ENCODE results near the gene CAMK4.

DNA sequence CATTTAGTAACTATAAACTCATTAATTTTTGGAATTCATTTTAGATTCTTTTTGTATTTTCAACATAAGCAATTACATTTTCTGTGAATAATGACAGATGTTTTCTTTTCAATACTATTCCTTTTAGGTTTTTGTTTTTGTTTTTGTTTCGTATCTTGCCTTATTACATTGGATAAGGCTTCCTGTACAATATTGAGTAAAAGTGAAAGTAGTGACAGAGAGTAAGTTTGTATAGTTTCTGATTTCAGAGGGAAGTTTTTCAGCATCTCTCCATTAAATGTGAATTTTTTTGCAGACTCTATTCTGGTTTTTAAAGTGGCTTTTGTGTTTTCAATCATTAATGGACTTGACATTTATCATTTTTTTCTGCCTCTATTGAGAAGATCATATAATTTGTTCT is 12.8 kb upstream of the CAMK4 start:
- no peak for TF ChIP-seq CTCF (IDR thresholded peaks at IDR 0.05; ENCODE audit: extremely low read depth in 1 of 2, insufficient read depth in 1 of 2, low read depth in 1 of 2, low read length in 2 of 2)
- TF ChIP-seq JUN (IDR thresholded peaks at IDR 0.05; ENCODE audit: borderline replicate concordance, insufficient read depth, insufficient read length, low read depth), result no peak
- TF ChIP-seq EZH2 (IDR thresholded peaks at IDR 0.05; ENCODE audit: borderline replicate concordance, low read depth, low read length, severe bottlenecking), result no peak
- TF ChIP-seq MYC (IDR thresholded peaks at IDR 0.05; ENCODE audit: low read depth, low read length), result no peak
- no peak for TF ChIP-seq POLR2AphosphoS5 (IDR thresholded peaks at IDR 0.05; ENCODE audit: insufficient read depth, low read depth, low read length)
- TF ChIP-seq FOS (IDR thresholded peaks at IDR 0.05; ENCODE audit: borderline replicate concordance, insufficient read depth, low read length), result no peak
- no peak for TF ChIP-seq GATA2 (IDR thresholded peaks at IDR 0.05; ENCODE audit: insufficient read depth, insufficient read length, low read depth, low read length)
